ENCODE results near the gene DBN1. TPM values are rescaled to one million over a fixed set of nuclear protein-coding genes. Genes with fewer than 3 reads are reported as not detected.

DBN1 gene
- total RNA-seq, 1 experiment from 2014 or later = 144 TPM

GRCh38 chr5:177428574-177429217 is 44.7 kb downstream of the DBN1 start:
- POLR2A ChIA-PET = interaction anchor here (0.7 kb wide), 1 partner anchor 9 kb away, joined by 5 read pairs; no protein-coding TSS in a partner anchor
- no peak overlapping the region for H3K4me3 ChIP-seq (ENCODE audit: low read depth, low read length)
- peaks cover 15% of the 10 kb centered on the region for H3K4me1 ChIP-seq
- CTCF ChIA-PET = no interaction called here
- Mint-ChIP-seq H3K27me3 (ENCODE audit: insufficient read depth, unreplicated experiment) (no peaks in the 10 kb centered on the region), H3K4me1 (ENCODE audit: low read depth, unreplicated experiment) (peaks cover 12% of the 10 kb centered on the region), H3K9me3 (ENCODE audit: unreplicated experiment) (no peaks in the 10 kb centered on the region), H3K4me3 (ENCODE audit: unreplicated experiment) (peak overlapping the region; percentile 22), H3K36me3 (ENCODE audit: insufficient read depth, unreplicated experiment) (peaks cover 18% of the 10 kb centered on the region), H3K27ac (ENCODE audit: unreplicated experiment) (no peak overlapping the region)
- H3K9me3 ChIP-seq = no peaks in the 10 kb centered on the region
- BruUV-seq (replicated peaks) = no TSS peak
- intact Hi-C loops (cut with micrococcal nuclease; ENCODE audit: unreplicated experiment) = no loop called here
- peaks cover 2% of the 10 kb centered on the region for H3K36me3 ChIP-seq (ENCODE audit: control insufficient read depth, insufficient read depth, low read length)
- no peak for DNase-seq
- no peaks in the 10 kb centered on the region for H3K27me3 ChIP-seq (replicated peaks; ENCODE audit: control insufficient read depth, insufficient read depth, low read length)
- TF ChIP-seq CTCF (IDR thresholded peaks at IDR 0.05; ENCODE audit: insufficient read depth in 1 of 2, low read depth in 1 of 2, low read length in 1 of 2, severe bottlenecking in 1 of 2, unreplicated experiment in 1 of 2) = no peak

DNA sequence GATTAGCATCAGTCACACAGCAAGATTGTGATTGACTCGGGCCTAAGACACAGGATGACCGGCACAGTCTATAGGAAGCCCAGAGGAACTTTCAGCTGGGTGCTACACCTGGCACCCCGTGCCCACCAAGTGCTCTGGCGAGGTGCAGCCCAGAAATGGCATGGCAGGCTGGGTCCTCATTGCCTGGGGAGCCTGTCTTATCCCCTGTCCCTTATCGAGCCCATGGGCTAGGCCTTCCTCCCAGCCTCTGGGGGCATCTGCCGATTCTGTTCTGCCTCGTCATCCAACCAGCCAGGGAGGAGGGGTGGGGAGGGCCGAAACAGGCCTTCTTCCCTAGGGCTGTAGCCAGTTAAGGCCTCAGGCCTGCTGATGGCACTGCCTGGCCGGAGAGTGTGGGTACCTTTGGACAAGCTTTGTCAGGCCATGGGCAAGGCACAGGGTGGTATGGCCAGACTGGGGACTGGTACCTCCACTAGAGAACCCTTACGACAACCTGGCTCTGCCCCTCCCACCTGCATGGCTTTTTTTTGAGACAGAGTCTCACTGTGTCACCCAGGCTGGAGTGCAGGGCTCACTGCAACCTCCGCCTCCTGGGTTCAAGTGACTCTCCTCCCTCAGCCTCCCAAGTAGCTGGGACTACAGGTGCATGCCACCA is 45.4 kb downstream of the DBN1 start:
- Mint-ChIP-seq H3K27ac (ENCODE audit: unreplicated experiment) (peak overlapping the region; percentile 53), H3K36me3 (ENCODE audit: insufficient read depth, unreplicated experiment) (peaks cover 18% of the 10 kb centered on the region), H3K9me3 (ENCODE audit: unreplicated experiment) (no peaks in the 10 kb centered on the region), H3K4me1 (ENCODE audit: low read depth, unreplicated experiment) (peaks cover 12% of the 10 kb centered on the region), H3K27me3 (ENCODE audit: insufficient read depth, unreplicated experiment) (no peaks in the 10 kb centered on the region), H3K4me3 (ENCODE audit: unreplicated experiment) (peak overlapping the region; percentile 92)
- ChIA-PET CTCF (interaction anchor here (1.0 to 2.7 kb wide), 2 partner anchors 24 to 27 kb away, joined by 7 to 47 read pairs; no protein-coding TSS in a partner anchor), POLR2A (interaction anchor here (1.9 kb wide), 1 partner anchor 116 kb away, joined by 7 read pairs; the partner anchor contains the start of gene MXD3)
- Histone ChIP-seq H3K36me3 (ENCODE audit: control insufficient read depth, insufficient read depth, low read length) (peaks cover 2% of the 10 kb centered on the region), H3K4me1 (peaks cover 15% of the 10 kb centered on the region), H3K4me3 (ENCODE audit: low read depth, low read length) (no peak overlapping the region), H3K9me3 (no peaks in the 10 kb centered on the region), H3K27me3 (replicated peaks; ENCODE audit: control insufficient read depth, insufficient read depth, low read length) (no peaks in the 10 kb centered on the region)
- BruUV-seq (replicated peaks) = no TSS peak
- no peak for DNase-seq
- no peak for TF ChIP-seq CTCF (IDR thresholded peaks at IDR 0.05; ENCODE audit: insufficient read depth in 1 of 2, low read depth in 1 of 2, low read length in 1 of 2, severe bottlenecking in 1 of 2, unreplicated experiment in 1 of 2)
- intact Hi-C loops (cut with micrococcal nuclease; ENCODE audit: unreplicated experiment) = loop anchor here (2.0 kb wide), 1 partner anchor 19 kb away; the partner anchor contains the start of gene PRR7

- H3K4me1 ChIP-seq = peaks cover 15% of the 10 kb centered on the region
- BruUV-seq (replicated peaks) = TSS peak; percentile 64
- ChIA-PET POLR2A (interaction anchor here (1.3 to 2.1 kb wide), 4 partner anchors 17 to 115 kb away, joined by 5 to 43 read pairs (median 14); partner anchors contain the start of genes MXD3 and PRR7), CTCF (interaction anchor here (1.0 to 2.7 kb wide), 4 partner anchors 23 to 118 kb away, joined by 4 to 47 read pairs (median 8); no protein-coding TSS in a partner anchor)
- H3K36me3 ChIP-seq (ENCODE audit: control insufficient read depth, insufficient read depth, low read length) = peaks cover 2% of the 10 kb centered on the region
- Mint-ChIP-seq H3K9me3 (ENCODE audit: unreplicated experiment) (no peaks in the 10 kb centered on the region), H3K27ac (ENCODE audit: unreplicated experiment) (peak overlapping the region; percentile 53), H3K36me3 (ENCODE audit: insufficient read depth, unreplicated experiment) (peaks cover 18% of the 10 kb centered on the region), H3K4me1 (ENCODE audit: low read depth, unreplicated experiment) (peaks cover 12% of the 10 kb centered on the region), H3K4me3 (ENCODE audit: unreplicated experiment) (peak overlapping the region; percentile 92), H3K27me3 (ENCODE audit: insufficient read depth, unreplicated experiment) (no peaks in the 10 kb centered on the region)
- intact Hi-C loops (cut with micrococcal nuclease; ENCODE audit: unreplicated experiment) = loop anchor here (2.0 kb wide), 1 partner anchor 19 kb away; the partner anchor contains the start of gene PRR7
- H3K27me3 ChIP-seq (replicated peaks; ENCODE audit: control insufficient read depth, insufficient read depth, low read length) = no peaks in the 10 kb centered on the region
- peak overlapping the region; percentile 97 for H3K4me3 ChIP-seq (ENCODE audit: low read depth, low read length)
- TF ChIP-seq CTCF (IDR thresholded peaks at IDR 0.05; ENCODE audit: insufficient read depth in 1 of 2, low read depth in 1 of 2, low read length in 1 of 2, severe bottlenecking in 1 of 2, unreplicated experiment in 1 of 2) = no peak
- no peaks in the 10 kb centered on the region for H3K9me3 ChIP-seq
- DNase-seq = peak in 1 of 2 experiments; percentile 43
Measured at GRCh38 chr5:177427211-177427822, 46.1 kb downstream of the DBN1 start.

All from Caco-2 (cell line).